MM.1S (cell line): Measurements from ENCODE around the gene KDM6A.

Experiments used
- CTCF ChIP-seq: fragments of 300-600 bp; sonication (generic); IDR thresholded peaks from 2 replicates; pipeline ENCODE4 v1.5.1; 2016; ENCODE audit warnings: antibody characterized with exemption, low read length, mixed read lengths
- EZH2 ChIP-seq: fragments of 300-600 bp; sonication (generic); optimal IDR thresholded peaks from 2 replicates; pipeline ENCODE3; 2017; ENCODE audit warnings: low read depth, mild to moderate bottlenecking, antibody characterized with exemption, low read length, mixed read lengths
- EZH2phosphoT487 ChIP-seq: fragments of 300-600 bp; sonication (generic); IDR thresholded peaks from 2 replicates; pipeline ENCODE4 v1.6.1; 2018; ENCODE audit warnings: antibody characterized with exemption, low read length

- TF ChIP-seq CTCF = no peak
- TF ChIP-seq EZH2 = no peak
- no peak for TF ChIP-seq EZH2phosphoT487
Measured at GRCh38 chrX:45134315-45134731, 261.3 kb downstream of the KDM6A start.
